Keratinocyte (primary cell): Measurements from ENCODE around the gene SHROOM4.

ENCODE experiments used
- CTCF ChIP-seq, 3 experiments: IDR thresholded peaks in 1 of 3; conservative IDR thresholded peaks in 1 of 3; optimal IDR thresholded peaks in 1 of 3; 2 replicates in 2 of 3; 3 replicates in 1 of 3; pipeline versions ENCODE3 to v1.5.1; 2011; ENCODE audit warnings: low read length in 3 of 3, mild to moderate bottlenecking in 3 of 3, moderate library complexity in 2 of 3, control low read depth in 1 of 3, inconsistent platforms in 1 of 3; ENCODE audit not compliant: insufficient read depth in 2 of 3; ENCODE audit errors: extremely low read depth in 1 of 3
- EZH2 ChIP-seq: IDR thresholded peaks from one replicate; pipeline ENCODE4 v1.6.1; 2012; ENCODE audit warnings: inconsistent platforms, mild to moderate bottlenecking, low read length, moderate library complexity

DNA sequence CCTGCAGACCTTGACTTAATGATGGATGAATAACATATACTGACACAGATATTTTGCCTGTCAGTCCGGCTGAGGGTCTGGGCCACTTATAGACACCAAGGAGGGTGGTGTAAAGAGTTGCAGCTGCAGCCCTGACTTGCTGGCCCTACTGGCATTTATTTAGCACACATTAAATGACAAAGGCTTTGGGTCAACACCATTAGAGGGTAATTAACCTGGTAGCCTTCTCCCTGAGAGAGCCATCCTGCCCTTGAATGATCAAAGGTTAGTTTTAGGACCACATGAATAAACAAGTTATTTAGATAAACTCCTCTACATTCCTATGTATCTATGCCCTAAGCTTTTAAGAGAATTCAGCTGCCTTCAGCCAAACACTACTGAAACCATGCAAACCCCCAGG lies 232.6 kb downstream of the SHROOM4 start:
- TF ChIP-seq CTCF (optimal IDR thresholded peaks at IDR 0.05 in 1 of 3, IDR thresholded peaks at IDR 0.05 in 1 of 3, conservative IDR thresholded peaks at IDR 0.05 in 1 of 3; ENCODE audit: extremely low read depth in 1 of 3, insufficient read depth in 2 of 3, low read length in 3 of 3) (no peak), EZH2 (no peak)
